DMS 273 (cell line): Measurements from ENCODE around the gene TMEFF2.

Experiments
- DNase-seq: peaks from one replicate; lab custom pipeline; 2025; ENCODE audit not compliant: unreplicated experiment; lab: John Stamatoyannopoulos, UW

The TMEFF2 gene

GRCh38 chr2:192069417-192069816 is 125.3 kb downstream of the TMEFF2 start:
- no peak for DNase-seq

GRCh38 chr2:192068966-192069365 is 125.8 kb downstream of the TMEFF2 start:
- no peak for DNase-seq

GRCh38 chr2:192067631-192068030 is 127.1 kb downstream of the TMEFF2 start:
- no peak for DNase-seq

GRCh38 chr2:192064459-192064858 is 130.3 kb downstream of the TMEFF2 start:
- no peak for DNase-seq

- DNase-seq = no peak
Observed at GRCh38 chr2:192060161-192060560, 134.6 kb downstream of the TMEFF2 start.

GRCh38 chr2:192059266-192059665 is 135.5 kb downstream of the TMEFF2 start:
- DNase-seq = no peak

- peak; percentile 28 for DNase-seq
Observed at GRCh38 chr2:192053921-192054320, 140.8 kb downstream of the TMEFF2 start.

- DNase-seq = peak; percentile 62
Observed at GRCh38 chr2:192051533-192051932, 143.2 kb downstream of the TMEFF2 start.

- DNase-seq = no peak
Observed at GRCh38 chr2:192049362-192049761, 145.4 kb downstream of the TMEFF2 start.

GRCh38 chr2:192047315-192048107 is 147.2 kb downstream of the TMEFF2 start:
- DNase-seq = no peak

- DNase-seq = peak; percentile 3
Observed at GRCh38 chr2:192044496-192044895, 150.2 kb downstream of the TMEFF2 start.

GRCh38 chr2:192043216-192043870 is 151.4 kb downstream of the TMEFF2 start:
- DNase-seq = no peak

- DNase-seq = no peak
Observed at GRCh38 chr2:192042126-192042525, 152.6 kb downstream of the TMEFF2 start.

- DNase-seq = no peak
Observed at GRCh38 chr2:192038110-192038509, 156.6 kb downstream of the TMEFF2 start.

GRCh38 chr2:192035731-192036442 is 158.8 kb downstream of the TMEFF2 start:
- peak; percentile 30 for DNase-seq

- DNase-seq = no peak
Observed at GRCh38 chr2:192030856-192031255, 163.9 kb downstream of the TMEFF2 start.

GRCh38 chr2:192030289-192030688 is 164.4 kb downstream of the TMEFF2 start:
- no peak for DNase-seq

GRCh38 chr2:192029089-192029488 is 165.6 kb downstream of the TMEFF2 start:
- peak; percentile 57 for DNase-seq

GRCh38 chr2:192026825-192027120 is 168.0 kb downstream of the TMEFF2 start:
- no peak for DNase-seq

GRCh38 chr2:192026059-192026824 is 168.5 kb downstream of the TMEFF2 start:
- no peak for DNase-seq

GRCh38 chr2:192025637-192026036 is 169.1 kb downstream of the TMEFF2 start:
- DNase-seq = no peak
